GM12878 (cell line): Measurements from ENCODE around the gene LASP1NB.

Source experiments
- CTCF ChIP-seq, 3 experiments: IDR thresholded peaks in 2 of 3; conservative IDR thresholded peaks in 1 of 3; 2 replicates each; pipeline ENCODE4 v1.5.1; 2011; ENCODE audit warnings: low read depth in 3 of 3, low read length in 3 of 3, mild to moderate bottlenecking in 3 of 3, control low read depth in 2 of 3, moderate library complexity in 2 of 3, inconsistent platforms in 1 of 3, mixed read lengths in 1 of 3; ENCODE audit not compliant: control insufficient read depth in 2 of 3, insufficient read depth in 1 of 3; ENCODE audit errors: extremely low read depth in 1 of 3
- GATAD2B ChIP-seq: fragments of 450-650 bp; conservative IDR thresholded peaks from 2 replicates; pipeline ENCODE4 v1.6.1; 2017; ENCODE audit warnings: low read depth, mild to moderate bottlenecking, moderate library complexity
- HDAC2 ChIP-seq: fragments of 200-600 bp; sonication (generic); IDR thresholded peaks from 2 replicates; pipeline ENCODE4 v1.6.1; 2017
- KDM1A ChIP-seq: fragments of 200-600 bp; sonication (generic); IDR thresholded peaks from 2 replicates; pipeline ENCODE4 v1.6.1; 2016; ENCODE audit warnings: borderline replicate concordance
- MTA3 ChIP-seq: IDR thresholded peaks from 2 replicates; pipeline ENCODE4 v1.6.1; 2012; ENCODE audit warnings: low read length, inconsistent platforms, borderline replicate concordance
- MXI1 ChIP-seq: fragments of 150-350 bp; IDR thresholded peaks from 2 replicates; pipeline ENCODE4 v1.6.1; 2011; ENCODE audit warnings: low read depth, mild to moderate bottlenecking, inconsistent platforms, low read length, improper control_type of control experiment
- NR2F1 ChIP-seq: fragments of 450-650 bp; conservative IDR thresholded peaks from 2 replicates; pipeline ENCODE4 v1.6.1; 2017; ENCODE audit warnings: mild to moderate bottlenecking
- PAX5 ChIP-seq: IDR thresholded peaks from 2 replicates; pipeline ENCODE4 v1.6.1; 2011; ENCODE audit warnings: low read depth, low read length, borderline replicate concordance
- REST ChIP-seq: IDR thresholded peaks from 2 replicates; pipeline ENCODE4 v1.6.1; 2012; ENCODE audit warnings: mild to moderate bottlenecking, low read depth, low read length
- TAF1 ChIP-seq: IDR thresholded peaks from 2 replicates; pipeline ENCODE4 v1.6.1; 2011; ENCODE audit warnings: mild to moderate bottlenecking, low read depth, low read length, borderline replicate concordance
- TCF3 ChIP-seq: IDR thresholded peaks from 2 replicates; pipeline ENCODE4 v1.6.1; 2012; ENCODE audit warnings: low read depth, mild to moderate bottlenecking, low read length, borderline replicate concordance; ENCODE audit not compliant: insufficient read depth

GRCh38 chr17:38920374-38921291 lies 4.8 kb upstream of the LASP1NB start:
- TF ChIP-seq CTCF (IDR thresholded peaks at IDR 0.05 in 2 of 3, conservative IDR thresholded peaks at IDR 0.05 in 1 of 3; ENCODE audit: control insufficient read depth in 2 of 3, extremely low read depth in 1 of 3, insufficient read depth in 1 of 3, low read depth in 3 of 3, low read length in 3 of 3): no peak
- TF ChIP-seq GATAD2B: no peak
- TF ChIP-seq NR2F1: no peak
- TF ChIP-seq PAX5: no peak
- TF ChIP-seq KDM1A: no peak
- no peak for TF ChIP-seq TCF3
- TF ChIP-seq HDAC2: no peak
- TF ChIP-seq REST: no peak
- no peak for TF ChIP-seq MXI1
- no peak for TF ChIP-seq MTA3
- no peak for TF ChIP-seq TAF1
